T-helper 1 cell (primary cell): Measurements from ENCODE around the gene TMUB1.
"Not testable (repeated sequence)": the region's sequence is repeated elsewhere in the genome, so short reads cannot be mapped to it uniquely, and the experiment has no call there.

Source experiments
- DNase-seq, 5 donors: peaks; one replicate each; pipeline ENCODE4 v3.0.0-alpha.2; 2012 to 2020

Gene TMUB1

DNA sequence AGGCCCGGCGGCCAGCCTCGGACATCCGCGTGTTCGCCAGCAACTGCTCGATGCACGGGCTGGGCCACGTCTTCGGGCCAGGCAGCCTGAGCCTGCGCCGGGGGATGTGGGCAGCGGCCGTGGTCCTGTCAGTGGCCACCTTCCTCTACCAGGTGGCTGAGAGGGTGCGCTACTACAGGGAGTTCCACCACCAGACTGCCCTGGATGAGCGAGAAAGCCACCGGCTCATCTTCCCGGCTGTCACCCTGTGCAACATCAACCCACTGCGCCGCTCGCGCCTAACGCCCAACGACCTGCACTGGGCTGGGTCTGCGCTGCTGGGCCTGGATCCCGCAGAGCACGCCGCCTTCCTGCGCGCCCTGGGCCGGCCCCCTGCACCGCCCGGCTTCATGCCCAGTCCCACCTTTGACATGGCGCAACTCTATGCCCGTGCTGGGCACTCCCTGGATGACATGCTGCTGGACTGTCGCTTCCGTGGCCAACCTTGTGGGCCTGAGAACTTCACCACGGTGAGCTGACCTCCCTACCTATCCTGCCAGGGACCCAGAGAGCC, 34.3 kb downstream of the TMUB1 start:
- DNase-seq, result no peak

DNA sequence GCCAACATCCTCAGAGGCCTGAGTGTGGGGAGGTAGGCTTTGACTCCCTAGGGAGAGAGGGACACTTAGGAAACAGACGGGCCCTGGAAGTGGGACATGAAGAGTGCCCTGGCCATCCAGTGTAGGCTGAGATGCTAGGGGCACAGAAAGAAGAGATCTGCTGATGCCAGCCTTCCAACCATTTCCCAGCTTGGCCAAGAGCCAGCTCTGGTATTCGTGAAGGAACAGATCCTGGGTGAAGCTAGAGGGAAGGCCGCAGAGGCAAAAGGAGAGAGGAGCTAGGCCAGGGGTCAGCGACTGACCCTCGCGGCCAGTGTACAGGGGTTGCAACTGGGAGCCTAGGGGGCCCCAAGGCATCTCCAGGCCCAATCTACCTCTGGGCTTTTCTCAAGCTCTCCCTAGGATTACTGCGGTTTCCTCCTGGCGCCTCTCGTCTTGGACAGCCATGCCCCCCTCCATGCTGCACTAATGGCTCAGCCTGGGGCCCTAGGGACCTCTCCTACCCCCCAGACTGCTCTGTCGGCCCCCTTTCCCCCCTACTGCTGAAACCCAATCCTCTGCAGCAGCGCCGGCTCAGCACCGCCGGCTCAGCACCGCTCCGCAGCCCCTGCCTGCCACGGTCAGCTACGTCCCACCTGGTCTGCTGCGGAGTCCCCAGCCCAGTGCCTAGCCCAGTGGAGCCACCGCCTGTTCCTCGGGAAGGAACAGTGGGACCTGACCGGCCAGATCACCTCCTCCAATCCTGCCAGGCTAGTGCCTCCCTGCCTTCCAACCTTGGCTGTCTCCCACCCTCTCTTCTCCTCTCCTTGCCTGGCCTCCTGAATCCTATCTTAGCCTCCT, 35.1 kb downstream of the TMUB1 start, which contains the start of gene ASIC3:
Gene ASIC3 (plus strand): TSS at position 556 of the 840 bp plus-strand sequence. CDS start 355 bp downstream, outside the sequence.
- DNase-seq, result no peak

DNA sequence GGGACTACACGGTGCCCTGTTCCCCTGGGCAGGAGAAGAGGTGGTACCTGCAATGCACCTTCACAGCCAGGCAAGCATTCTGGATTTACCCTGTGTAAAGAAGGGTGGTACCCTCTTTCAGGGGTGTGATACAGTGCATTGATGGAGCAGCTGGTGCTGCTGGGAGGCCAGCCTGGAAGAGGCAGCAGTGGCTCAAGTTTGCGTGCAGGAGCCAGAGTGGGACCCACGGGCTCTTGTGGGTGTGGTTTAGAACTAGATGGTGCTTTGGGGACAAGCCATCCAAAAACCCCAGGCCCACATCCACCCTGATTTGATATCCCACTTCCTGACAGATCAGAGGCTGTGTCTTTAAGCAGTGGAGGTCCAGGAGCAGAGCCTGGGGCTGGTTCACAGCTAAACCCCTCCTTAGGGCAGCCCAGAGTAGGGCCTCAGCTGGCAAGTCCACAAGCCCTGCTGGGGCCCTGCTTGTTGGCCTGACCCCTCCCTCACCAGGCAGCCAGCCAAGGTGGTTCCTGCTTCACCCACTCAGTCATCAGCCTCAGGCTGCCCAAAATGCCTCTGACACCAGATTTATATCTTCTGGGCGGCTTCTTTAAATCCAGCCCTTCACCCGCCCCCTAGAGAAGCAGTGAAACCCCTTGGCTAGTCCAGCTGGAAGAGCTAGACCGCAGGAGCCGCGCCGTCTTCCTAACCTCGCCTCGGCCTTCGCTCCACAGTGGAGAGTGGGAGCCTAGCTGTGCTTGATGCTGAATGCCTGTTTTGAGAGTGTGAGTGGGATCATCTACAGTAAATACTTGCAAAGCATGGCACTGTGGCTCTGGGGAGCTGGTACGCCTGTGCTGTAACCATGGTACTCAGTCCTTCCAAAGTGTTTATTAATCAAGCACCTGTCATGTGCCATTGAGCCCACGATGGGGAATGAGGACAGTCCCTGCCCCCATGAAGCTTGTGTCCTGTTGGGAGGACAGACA, 36.4 kb downstream of the TMUB1 start:
- no peak for DNase-seq

DNA sequence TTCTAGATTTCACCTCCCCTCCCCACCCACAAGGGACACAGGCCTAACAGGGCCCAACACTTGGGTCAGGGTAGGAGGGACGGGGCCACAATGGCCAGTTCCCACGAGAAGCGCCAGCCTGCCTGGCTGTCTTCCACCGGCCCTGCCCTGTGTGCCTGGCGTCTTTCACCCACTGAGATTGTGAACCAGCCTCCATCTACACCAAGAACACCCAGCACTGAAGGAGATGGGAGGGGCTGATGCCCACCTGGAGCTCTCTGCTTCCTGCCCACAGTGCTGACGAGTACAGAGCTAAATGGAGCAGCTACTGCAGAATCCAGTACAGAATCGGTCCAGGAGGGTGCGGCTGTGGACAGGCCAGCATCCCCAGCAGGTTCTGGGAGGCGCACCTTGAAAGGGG, 37.3 kb downstream of the TMUB1 start:
- no peak for DNase-seq

DNA sequence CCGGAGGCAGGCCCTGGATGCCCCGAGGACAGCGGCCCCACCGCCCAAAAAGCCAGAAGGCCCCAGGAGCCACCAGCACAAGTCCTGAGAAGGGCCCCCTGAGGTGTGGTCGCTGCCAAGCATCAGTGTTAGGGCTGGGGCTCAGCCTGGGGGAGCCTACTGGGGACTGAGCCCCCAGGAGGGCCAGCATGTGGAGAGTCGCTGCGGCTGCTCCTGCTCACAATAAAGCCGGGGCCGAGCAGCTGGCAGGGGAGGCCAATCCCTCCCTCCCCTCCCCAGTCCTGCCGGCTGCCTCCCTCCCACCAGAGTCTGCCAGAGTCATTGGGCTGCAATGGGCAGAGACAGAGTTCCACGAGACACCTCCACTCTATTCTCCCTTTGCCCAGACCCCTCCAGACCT, 38.0 kb downstream of the TMUB1 start:
- DNase-seq, result no peak

DNA sequence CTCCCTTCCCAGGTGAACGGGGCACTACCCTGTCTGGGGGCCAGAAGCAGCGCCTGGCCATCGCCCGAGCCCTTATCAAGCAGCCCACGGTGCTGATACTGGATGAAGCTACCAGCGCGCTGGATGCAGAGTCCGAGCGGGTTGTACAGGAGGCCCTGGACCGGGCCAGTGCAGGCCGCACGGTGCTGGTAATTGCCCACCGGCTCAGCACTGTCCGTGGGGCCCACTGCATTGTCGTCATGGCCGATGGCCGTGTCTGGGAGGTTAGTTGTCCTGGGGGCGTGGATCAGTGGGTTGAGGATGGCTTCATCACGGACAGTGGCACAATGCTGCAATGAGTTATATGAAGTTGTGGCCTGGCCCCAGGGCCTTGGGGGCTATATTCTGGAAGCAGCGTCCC, 39.3 kb downstream of the TMUB1 start:
- no peak for DNase-seq

DNA sequence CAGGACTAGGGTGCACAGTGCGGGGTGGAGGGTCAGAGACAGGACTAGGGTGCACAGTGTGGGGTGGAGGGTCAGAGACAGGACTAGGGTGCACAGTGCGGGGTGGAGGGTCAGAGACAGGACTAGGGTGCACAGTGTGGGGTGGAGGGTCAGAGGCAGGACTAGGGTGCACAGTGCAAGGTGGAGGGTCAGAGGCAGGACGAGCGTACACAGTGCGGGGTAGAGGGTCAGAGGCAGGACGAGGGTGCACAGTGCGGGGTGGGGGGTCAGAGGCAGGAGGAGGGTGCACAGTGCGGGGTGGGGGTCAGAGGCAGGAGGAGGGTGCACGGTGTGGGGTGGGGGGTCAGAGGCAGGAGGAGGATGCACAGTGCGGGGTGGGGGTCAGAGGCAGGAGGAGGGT, 39.8 kb downstream of the TMUB1 start:
- DNase-seq, result not testable (repeated sequence)

DNA sequence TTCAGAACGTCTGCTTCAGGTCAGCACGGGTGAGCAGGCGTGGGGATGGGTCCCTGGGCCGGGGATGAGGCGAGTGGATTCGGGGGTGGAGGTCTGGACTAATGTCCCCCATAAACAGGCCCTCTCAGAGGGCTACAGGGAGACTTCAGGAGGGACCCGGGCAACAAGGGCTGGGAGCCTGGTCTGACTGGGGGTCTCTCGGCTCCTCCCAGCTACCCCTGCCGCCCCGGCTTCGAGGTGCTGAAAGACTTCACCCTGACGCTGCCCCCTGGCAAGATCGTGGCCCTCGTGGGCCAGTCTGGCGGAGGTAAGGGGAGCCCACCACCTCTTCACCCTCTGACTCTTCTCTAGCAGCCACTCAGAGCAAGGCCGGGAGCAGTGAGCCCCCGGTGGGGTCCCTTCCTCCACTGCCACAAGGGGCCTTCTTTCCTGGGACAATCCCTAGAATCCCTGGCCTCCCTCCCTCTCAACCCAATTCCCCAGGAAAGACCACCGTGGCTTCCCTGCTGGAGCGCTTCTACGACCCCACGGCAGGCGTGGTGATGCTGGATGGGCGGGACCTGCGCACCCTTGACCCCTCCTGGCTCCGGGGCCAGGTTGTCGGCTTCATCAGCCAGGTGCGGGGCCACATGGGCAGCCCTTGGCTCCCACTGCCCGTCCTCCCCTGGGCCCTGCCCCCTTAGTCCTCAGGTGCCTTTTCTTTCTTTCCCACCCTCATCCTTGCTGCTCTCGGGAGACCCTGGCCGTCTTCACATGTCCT, 42.5 kb downstream of the TMUB1 start:
- no peak for DNase-seq

DNA sequence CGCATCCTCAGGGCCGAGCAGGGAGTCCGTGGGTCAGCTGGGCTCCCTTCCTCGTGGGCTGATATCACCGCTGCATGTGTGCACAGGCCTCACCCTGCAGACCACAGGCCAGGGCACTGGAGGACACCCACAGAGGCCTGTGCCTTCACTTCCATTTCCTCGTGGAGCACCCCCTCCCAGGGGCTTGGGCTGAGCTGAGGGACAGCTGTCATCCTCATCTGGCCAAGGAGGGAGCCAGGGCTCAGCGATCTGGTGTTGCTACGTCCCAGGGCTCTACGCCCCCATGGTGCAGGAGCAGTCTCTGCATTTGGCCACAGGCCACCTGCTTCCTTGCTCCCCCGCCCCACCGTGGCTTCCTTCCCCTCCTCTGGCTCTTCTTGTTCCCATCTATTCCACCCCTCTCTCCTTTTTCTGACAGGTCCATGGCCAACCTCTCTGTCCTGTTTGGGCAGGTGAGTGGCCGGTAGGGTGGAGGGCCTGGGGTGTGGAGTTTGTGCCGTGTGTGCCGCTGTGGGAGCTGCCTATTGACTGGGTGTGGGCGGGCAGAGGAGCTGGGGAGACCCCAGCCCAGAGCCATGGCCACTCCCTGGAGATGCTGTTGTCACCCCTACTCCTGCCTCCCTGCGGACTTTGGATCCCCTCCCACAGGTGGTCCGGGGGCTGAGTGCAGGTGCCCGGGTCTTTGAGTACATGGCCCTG, 43.3 kb downstream of the TMUB1 start:
- no peak for DNase-seq

DNA sequence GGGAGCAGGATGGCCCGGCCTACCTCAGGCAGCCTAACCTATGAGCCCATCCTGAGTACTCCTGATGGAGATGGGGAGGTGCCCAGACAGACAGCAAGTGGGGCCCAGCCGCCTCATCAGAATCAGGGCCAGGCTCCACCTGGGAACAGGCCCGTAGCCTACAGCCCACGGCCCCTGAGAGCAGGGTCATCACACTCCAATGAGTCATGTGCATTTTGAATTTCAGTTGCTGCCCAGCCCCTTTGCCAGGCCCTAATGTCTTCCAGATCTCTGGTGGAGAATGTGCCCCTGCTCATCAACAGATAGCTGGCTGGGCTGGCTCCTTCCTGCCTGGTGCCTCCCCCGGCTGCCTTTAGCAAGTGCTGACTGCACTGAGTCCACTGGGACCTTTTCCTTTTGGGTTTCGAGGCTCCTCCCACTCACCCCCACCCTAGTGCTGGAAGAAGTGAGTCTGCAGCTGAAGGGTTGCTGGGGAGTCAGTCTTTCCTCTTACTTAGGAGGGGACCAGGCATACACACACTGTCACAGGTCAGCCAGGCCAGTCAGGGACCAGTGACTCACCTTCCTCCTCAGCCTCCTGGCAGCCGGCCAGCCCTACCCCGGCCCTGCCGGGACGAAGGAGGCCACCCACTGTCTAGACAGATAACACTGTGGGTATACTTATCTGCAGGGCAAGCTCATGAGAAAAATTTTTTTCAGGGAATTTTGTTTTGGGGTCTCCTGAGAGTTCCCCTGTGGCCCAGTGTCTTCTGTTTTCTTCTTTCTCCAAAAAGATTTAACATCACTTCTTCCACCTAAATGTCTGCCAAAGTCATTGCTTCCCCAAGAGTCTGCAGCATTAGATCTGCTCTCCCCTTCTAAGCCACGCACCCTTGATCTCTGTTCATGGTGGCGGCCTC, 44.1 kb downstream of the TMUB1 start:
- peak in 1 of 5 donors; percentile 33 for DNase-seq

DNA sequence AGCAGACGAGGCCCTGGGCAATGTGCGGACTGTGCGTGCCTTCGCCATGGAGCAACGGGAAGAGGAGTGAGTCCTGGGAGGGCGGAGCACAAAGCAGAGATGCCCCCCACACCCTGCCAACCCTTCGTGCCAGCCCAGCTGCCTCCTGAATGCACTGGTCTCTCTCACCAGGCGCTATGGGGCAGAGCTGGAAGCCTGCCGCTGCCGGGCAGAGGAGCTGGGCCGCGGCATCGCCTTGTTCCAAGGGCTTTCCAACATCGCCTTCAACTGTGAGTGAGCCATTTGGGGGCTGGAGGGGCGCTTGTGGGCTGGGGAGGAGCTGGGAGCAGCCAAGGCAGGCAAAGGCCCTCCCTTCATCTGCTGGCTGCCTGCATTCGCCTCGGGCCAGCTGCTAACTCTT, 47.4 kb downstream of the TMUB1 start:
- no peak for DNase-seq

DNA sequence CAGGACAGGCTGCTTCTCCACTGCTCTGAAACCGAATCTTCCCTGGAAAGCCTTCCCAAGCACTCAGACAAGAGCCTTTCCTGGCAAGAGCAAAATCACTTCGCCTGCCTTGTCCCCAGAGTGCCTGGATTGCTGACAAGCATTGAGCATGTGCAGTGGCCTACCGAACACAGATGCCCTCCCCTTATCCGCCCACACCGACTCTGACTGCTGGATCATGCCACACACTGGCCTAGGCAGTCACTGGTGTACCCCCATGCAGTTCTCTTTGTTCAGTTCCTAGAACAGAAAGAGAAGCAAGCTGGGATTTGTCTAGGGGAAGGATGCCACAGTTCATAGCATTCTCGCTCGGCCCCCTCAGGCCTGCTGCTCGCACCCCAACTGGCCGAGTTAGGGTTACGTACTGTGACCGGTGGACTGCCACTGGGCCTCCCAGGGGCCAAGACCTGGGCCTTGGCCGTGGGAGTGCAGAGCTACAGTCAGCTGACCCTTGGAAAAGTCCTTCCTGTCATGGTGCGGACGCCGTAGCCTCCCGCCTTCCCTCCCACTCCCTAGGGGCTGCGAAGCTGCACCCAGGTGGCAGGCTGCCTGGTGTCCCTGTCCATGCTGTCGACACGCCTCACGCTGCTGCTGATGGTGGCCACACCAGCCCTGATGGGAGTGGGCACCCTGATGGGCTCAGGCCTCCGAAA, 48.1 kb downstream of the TMUB1 start:
- DNase-seq, result no peak

DNA sequence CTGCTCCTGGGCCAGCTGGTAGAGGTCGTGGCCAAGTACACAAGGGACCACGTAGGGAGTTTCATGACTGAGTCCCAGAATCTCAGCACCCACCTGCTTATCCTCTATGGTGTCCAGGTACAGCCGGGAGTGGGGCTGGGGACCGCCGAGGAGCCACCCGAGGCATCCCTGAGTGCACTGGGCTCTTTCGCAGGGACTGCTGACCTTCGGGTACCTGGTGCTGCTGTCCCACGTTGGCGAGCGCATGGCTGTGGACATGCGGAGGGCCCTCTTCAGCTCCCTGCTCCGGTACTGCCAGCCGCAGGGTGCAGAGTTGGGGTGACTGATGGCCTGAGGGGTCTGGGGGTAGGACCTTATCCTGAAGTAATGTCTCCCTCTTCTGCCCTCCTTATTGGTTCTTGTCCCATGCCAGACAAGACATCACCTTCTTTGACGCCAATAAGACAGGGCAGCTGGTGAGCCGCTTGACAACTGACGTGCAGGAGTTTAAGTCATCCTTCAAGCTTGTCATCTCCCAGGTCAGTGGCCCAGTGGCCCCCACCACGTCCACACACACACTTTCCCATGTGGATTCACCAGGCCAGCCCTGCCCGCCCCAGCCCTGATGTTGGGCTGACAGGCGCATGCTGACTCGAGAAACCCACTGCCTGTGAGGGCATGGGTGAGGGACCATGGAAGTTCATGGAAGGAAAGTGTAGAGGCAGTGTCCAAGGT, 48.8 kb downstream of the TMUB1 start:
- DNase-seq, result no peak

DNA sequence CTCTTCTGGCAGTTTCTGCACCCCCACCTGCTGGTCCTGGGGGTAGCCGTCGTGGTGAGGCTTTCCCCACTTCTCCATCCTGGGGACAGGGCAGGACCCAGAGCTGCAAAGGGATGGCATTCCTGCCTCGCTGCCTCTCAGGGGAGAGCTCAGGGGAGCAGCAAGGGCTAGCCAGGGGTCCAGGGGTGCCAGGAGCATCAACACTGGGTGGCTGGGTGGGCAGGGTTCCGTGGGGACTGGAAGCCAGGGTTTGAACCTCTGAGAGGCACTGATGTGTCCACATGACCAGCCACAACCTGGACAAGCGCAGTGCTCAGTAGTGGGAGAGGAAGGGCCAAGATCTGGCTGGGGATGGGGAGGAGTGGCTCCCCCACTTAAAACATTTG, 49.4 kb downstream of the TMUB1 start:
- no peak for DNase-seq

DNA sequence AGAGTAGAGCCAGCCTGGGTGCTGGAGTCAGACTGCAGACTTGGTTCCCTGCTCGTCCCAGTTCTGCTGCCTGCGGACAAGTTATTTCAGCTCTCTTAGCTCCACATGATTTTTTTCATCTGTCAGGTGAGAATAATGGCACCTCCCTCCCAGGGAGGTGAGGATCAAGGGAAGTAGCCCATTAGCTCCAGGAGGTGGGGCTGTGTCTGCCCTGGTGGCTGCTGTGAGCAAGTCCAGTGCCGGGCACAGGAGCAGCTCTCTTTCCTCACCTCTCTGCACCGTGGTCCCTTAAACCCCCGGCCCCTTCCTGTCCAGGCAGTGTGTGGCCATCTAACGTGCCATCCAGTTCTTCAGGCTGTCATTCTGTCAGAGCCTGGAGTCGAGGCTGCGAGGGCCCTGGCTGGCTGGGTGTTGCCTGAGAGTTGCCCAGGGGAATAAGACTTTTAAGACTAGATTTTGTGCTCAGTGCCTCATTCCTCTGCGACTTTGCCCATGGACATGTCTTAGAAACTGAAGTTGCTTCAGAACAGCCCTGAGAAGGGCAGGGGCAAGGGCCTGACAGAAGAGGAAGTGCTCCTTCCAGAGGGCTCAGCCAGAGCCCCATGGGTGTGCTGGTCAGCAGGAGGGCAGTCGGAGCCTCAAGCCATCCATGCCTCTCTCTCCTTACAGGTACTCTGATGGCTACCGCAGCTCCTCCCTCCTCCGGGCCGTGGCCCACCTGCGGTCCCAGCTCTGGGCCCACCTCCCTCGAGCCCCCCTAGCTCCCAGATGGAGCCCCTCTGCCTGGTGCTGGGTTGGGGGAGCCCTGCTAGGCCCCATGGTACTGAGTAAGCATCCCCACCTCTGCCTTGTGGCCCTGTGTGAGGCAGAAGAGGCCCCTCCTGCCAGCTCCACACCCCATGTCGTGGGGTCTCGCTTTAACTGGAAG, 50.1 kb downstream of the TMUB1 start:
- DNase-seq, result no peak
